Coronary artery (tissue), 2 donors: Measurements from ENCODE around the gene PRIM2.
"Not testable (repeated sequence)": the region's sequence is repeated elsewhere in the genome, so short reads cannot be mapped to it uniquely, and the experiment has no call there.

ENCODE experiments used
- DNase-seq: peaks from one replicate; pipeline ENCODE4 v3.0.0-alpha.2; 2017; ENCODE audit warnings: low spot score
- H3K27ac ChIP-seq, 2 donors: fragments of 200-600 bp; sonication (generic); one replicate each; pipeline ENCODE4 v1.5.1; 2016 to 2019
- H3K4me3 ChIP-seq: fragments of 200-600 bp; sonication (generic); 2 replicates; pipeline ENCODE4 v1.5.1; 2016; ENCODE audit warnings: mild to moderate bottlenecking, moderate library complexity
- TF ChIP-seq, protein P1 (sequence below): fragments of 200-600 bp; sonication (generic); IDR thresholded peaks from one replicate; pipeline ENCODE4 v1.5.1; 2019; ENCODE audit warnings: antibody characterized with exemption

Gene PRIM2

DNA sequence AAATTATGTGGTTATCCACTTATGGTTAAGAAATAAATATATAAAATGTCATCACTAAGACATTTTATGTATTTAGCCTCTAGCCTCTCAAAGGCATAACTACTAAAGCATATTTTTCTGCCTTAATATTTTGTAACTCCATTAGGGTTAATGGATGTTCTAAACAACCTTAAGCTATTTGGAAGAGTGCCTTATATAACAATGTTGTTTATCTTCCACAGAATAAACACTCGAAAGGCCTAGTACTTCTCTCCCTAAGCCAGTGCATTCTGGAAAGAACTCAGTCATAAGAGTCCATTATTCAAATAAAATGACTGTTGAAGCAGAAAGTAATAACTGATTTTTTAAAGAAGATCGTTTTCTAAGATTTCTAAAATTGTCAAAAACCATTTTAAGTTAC is 15.0 kb upstream of the PRIM2 start:
- TF ChIP-seq, protein P1, sequence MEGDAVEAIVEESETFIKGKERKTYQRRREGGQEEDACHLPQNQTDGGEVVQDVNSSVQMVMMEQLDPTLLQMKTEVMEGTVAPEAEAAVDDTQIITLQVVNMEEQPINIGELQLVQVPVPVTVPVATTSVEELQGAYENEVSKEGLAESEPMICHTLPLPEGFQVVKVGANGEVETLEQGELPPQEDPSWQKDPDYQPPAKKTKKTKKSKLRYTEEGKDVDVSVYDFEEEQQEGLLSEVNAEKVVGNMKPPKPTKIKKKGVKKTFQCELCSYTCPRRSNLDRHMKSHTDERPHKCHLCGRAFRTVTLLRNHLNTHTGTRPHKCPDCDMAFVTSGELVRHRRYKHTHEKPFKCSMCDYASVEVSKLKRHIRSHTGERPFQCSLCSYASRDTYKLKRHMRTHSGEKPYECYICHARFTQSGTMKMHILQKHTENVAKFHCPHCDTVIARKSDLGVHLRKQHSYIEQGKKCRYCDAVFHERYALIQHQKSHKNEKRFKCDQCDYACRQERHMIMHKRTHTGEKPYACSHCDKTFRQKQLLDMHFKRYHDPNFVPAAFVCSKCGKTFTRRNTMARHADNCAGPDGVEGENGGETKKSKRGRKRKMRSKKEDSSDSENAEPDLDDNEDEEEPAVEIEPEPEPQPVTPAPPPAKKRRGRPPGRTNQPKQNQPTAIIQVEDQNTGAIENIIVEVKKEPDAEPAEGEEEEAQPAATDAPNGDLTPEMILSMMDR, result no peak
- H3K27ac ChIP-seq, result no peak overlapping the region
- no peak overlapping the region for H3K4me3 ChIP-seq
- no peak for DNase-seq

DNA sequence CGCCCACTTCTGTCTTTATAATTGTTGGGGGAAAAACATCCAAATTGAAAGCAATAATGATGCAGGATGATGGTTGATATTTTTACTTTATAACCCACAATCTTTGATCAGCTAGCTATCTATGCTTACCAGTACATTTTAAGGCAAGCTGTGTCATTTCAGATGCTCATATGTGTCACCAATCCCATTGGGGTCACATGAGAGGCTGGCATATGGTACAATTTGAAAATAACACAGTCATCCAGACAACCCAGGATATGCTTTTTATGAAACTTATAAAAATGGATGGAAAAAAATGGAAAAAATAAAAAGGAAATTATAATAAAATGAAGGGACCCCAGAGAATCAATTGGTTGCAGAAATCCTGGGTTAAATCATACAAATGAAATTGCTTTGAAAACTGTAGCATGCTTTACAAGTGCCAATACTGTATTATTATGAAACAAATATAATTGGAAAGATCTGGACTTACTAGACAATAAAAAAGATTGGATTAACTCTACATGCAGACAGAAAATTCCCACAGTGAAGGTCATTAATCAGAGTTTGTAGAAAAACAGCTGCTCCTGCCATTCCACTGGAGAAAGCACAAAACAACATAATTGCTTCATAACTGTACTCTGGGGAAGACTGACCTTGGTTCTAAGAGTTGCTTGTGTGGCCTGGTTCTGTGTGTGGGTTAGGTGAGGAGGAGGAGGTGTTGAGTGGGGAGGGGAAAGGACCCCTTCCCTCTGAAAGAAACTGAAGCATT is 13.3 kb upstream of the PRIM2 start:
- Histone ChIP-seq H3K4me3 (no peak overlapping the region), H3K27ac (peak overlapping the region; percentile 5 to 12)
- no peak for DNase-seq
- TF ChIP-seq, protein P1, result no peak

DNA sequence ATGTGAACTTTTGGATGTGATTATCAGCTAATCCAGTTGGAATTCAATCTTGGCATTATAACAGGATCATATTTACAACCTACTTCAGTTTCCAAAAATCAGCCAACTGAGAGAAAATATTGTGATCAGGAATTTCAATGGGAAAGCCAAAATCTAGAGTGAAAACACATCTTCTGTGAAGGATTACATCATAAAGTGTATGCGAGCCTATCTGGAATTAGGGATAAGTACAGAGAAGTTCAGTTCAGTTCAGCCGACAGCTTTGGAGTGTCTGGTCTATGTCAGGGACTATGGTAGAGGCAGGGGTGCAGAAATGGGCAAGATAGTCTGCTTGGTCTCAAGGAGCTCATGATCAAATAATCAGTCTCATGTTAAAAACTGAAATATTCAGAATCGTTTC is 12.3 kb upstream of the PRIM2 start:
- no peak overlapping the region for H3K4me3 ChIP-seq
- H3K27ac ChIP-seq, result peak overlapping the region; percentile 5 to 55
- no peak for DNase-seq
- TF ChIP-seq, protein P1, result no peak

DNA sequence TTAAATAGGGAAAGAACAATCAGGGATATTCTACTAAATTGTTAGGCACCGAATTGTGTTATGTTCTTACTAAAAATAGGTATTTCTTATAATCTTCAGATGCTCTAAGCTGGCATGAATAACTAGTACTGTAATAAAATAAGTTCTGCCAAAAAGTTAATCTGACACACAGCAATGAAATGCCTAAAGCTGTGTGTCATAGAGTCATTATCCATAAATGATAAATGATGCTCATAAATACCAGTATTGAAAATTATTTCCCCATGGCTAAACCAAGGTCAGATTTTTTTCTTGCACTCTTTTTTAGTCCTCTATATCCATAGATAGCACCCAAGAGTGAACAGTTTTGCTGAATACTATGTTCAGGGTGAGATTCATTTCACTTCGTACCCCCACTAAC is 11.7 kb upstream of the PRIM2 start:
- TF ChIP-seq, protein P1, result no peak
- Histone ChIP-seq H3K4me3 (no peak overlapping the region), H3K27ac (peak overlapping the region; percentile 1 to 5)
- DNase-seq, result no peak

DNA sequence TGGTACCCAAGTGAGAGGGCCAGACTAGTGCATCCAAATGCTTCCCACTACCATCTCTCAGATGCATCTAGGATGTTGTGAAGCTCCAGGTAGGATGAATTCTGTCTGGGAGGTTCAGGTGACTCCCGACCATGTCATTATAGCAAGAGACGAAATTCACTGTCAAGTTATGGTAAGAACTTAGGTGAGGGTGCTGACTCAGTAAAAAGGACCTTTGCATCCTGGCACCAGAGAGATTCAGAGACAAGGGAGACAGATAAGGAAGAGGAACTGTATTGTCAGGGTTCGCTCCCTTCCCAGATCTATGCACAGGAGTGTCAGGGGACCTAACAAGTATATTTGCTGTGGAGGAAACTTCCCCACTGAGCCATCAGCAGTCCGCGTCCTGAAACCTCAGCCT is 11.2 kb upstream of the PRIM2 start:
- TF ChIP-seq, protein P1, result no peak
- DNase-seq, result no peak
- no peak overlapping the region for H3K4me3 ChIP-seq
- peak overlapping the region in 1 of 2 donors; percentile 7 for H3K27ac ChIP-seq

DNA sequence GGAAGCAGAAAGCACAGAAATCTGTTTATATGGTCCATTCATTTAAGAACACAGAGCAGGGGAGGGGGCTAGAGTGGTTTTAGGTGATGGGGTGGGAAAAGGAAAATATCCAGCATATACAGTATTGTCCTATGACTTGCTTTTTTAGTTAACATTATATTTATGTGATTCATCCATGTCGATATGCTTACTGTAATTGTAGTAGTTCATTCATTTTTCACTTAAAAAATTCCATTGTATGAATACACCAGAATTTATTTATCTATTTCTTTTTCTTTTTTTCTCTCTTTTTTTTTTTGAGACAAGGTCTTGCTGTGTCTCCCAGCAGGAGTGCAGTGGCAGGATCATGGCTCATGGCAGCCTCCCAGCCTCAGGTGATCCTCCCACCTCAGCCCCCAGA is 9.6 kb upstream of the PRIM2 start:
- DNase-seq, result no peak
- no peak overlapping the region for H3K4me3 ChIP-seq
- no peak overlapping the region for H3K27ac ChIP-seq
- TF ChIP-seq, protein P1, result no peak

DNA sequence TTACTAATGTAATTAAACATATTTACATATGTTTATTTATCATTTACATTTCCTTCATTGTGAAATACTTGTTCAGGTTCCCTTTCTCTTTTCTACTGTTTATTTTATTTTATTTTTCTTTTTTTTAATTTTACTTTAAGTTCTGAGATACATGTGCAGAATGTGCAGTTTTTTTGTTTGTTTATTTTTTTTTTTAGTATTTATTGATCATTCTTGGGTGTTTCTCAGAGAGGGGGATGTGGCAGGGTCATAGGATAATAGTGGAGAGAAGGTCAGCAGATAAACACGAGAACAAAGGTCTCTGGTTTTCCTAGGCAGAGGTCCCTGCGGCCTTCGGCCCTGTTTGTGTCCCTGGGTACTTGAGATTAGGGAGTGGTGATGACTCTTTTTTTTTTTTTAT is 8.7 kb upstream of the PRIM2 start:
- DNase-seq, H3K4me3 ChIP-seq, H3K27ac ChIP-seq: not testable (repeated sequence)

DNA sequence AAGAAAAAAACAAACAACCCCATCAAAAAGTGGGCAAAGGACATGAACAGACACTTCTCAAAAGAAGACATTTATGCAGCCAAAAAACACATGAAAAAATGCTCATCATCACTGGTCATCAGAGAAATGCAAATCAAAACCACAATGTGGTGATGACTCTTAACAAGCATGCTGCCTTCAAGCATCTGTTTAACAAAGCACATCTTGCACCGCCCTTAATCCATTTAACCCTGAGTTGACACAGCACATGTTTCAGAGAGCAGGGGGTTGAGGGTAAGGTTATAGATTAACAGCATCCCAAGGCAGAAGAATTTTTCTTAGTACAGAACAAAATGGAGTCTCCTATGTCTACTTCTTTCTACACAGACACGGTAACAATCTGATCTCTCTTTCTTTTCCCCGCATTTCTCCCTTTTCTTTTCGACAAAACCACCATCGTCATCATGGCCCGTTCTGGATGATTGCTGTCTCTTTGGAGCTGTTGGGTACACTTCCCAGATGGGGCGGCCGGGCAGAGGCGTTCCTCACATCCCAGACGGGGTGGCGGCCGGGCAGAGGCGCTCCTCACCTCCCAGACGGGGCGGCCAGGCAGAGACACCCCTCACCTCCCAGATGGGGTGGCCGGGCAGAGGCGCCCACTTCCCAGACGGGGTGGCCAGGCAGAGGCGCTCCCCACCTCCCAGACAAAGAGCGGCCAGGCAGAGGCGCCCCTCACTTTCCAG is 7.2 kb upstream of the PRIM2 start:
- H3K4me3 ChIP-seq, H3K27ac ChIP-seq, DNase-seq: not testable (repeated sequence)
